ENCODE data around the gene GPR32. TPM values are rescaled to one million over a fixed set of nuclear protein-coding genes. Genes with fewer than 3 reads are reported as not detected.

The GPR32 gene
- total and polyA plus RNA-seq, 10 of the 15 experiments (the other 5 are each of a cell fraction or from before 2014, with no cell fraction given) = not detected

DNA sequence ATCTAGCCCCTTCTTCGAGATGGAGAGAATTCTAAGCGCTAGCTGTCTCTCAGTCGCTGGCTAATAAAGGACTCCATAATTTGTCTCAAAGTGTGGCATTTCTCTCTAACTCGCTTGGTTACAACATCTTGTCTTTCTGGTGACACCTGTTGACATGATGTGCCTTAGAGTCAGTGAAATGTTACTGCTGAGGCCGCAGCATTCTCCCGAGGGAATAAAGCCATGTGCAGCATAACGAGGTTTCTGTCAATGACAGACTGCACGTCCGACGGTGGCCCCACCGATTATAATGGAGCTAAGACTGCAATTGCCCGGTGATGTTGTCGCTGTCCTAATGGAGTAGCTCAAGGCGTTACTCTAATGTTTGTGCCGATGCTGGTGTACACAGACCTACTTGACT is 20.3 kb upstream of the GPR32 start (continued):
- TF ChIP-seq MLLT1 (IDR thresholded peaks at IDR 0.05) = no peak
- TF ChIP-seq ZNF274 (IDR thresholded peaks at IDR 0.05; ENCODE audit: insufficient read depth, insufficient read length) = no peak
- no peak for TF ChIP-seq POU2F2 (IDR thresholded peaks at IDR 0.05; ENCODE audit: borderline replicate concordance, low read depth, low read length)
- TF ChIP-seq SREBF2 (IDR thresholded peaks at IDR 0.05; ENCODE audit: low read length) = no peak
- TF ChIP-seq TCF3 (IDR thresholded peaks at IDR 0.05; ENCODE audit: borderline replicate concordance, insufficient read depth, low read depth, low read length) = no peak

GRCh38 chr19:50753879-50754278 is 16.4 kb upstream of the GPR32 start:
- Histone ChIP-seq H3K4me2 (ENCODE audit: control insufficient read depth, insufficient read depth) (no peak overlapping the region), H3K4me3 (no peak overlapping the region), H3K4me1 (ENCODE audit: control insufficient read depth, insufficient read depth, low read length) (no peaks in the 10 kb centered on the region), H3K36me3 (ENCODE audit: control insufficient read depth in 2 of 2, insufficient read depth in 2 of 2, low read length in 1 of 2) (no peaks in the 10 kb centered on the region), H3K27ac (ENCODE audit: control insufficient read depth, insufficient read depth) (no peak overlapping the region), H3K27me3 (replicated peaks in 1 of 2; ENCODE audit: control insufficient read depth in 2 of 2, insufficient read depth in 2 of 2, low read length in 1 of 2) (peaks cover 0 to 2% of the 10 kb centered on the region in 2 experiments; a peak in 1 of 4 replicates), H3K9me3 (replicated peaks; ENCODE audit: control insufficient read depth, insufficient read depth, low read length) (no peaks in the 10 kb centered on the region; the same call in 2 of the 3 replicates), H4K20me1 (ENCODE audit: control insufficient read depth, insufficient read depth) (no peaks in the 10 kb centered on the region), H3K79me2 (ENCODE audit: control insufficient read depth, insufficient read depth, low read length) (no peaks in the 10 kb centered on the region), H3K9ac (ENCODE audit: control insufficient read depth, insufficient read depth, low read length) (no peak overlapping the region), H2AFZ (ENCODE audit: control insufficient read depth, low read depth, low read length) (no peak overlapping the region)
- intact Hi-C loops (cut with micrococcal nuclease; ENCODE audit: unreplicated experiment) (no loop called here), in situ Hi-C loops (cut with MboI) (no loop called here)
- ChIA-PET SMC1A (ENCODE audit: uncharacterized antibody, unreplicated experiment) (no interaction called here), RAD21 (ENCODE audit: unreplicated experiment) (interaction anchor here (1.1 kb wide), 1 partner anchor 20 kb away, joined by 3 read pairs; no protein-coding TSS in a partner anchor), CTCF (no interaction called here), POLR2A (no interaction called here)
- no peak for FAIRE-seq
- TF ChIP-seq SUZ12 (IDR thresholded peaks at IDR 0.05; ENCODE audit: unreplicated experiment) (no peak), SRF (IDR thresholded peaks at IDR 0.05; ENCODE audit: low read depth in 2 of 2, low read length in 2 of 2) (no peak), DPF2 (IDR thresholded peaks at IDR 0.05) (no peak), ELK1 (IDR thresholded peaks at IDR 0.05; ENCODE audit: low read depth, low read length) (no peak), POU2F2 (IDR thresholded peaks at IDR 0.05; ENCODE audit: borderline replicate concordance, low read depth, low read length) (no peak), BRCA1 (IDR thresholded peaks at IDR 0.05; ENCODE audit: low read depth, low read length) (no peak), SP1 (IDR thresholded peaks at IDR 0.05; ENCODE audit: low read depth, low read length) (no peak), YY1 (IDR thresholded peaks at IDR 0.05; ENCODE audit: low read depth, low read length) (no peak), SUPT20H (IDR thresholded peaks at IDR 0.05; ENCODE audit: borderline replicate concordance, control insufficient read depth, low read depth, low read length) (no peak), MYC (IDR thresholded peaks at IDR 0.05; ENCODE audit: insufficient read depth, insufficient read length, insufficient replicate concordance, low read length, severe bottlenecking) (no peak)
- TF ChIP-seq, protein P1, sequence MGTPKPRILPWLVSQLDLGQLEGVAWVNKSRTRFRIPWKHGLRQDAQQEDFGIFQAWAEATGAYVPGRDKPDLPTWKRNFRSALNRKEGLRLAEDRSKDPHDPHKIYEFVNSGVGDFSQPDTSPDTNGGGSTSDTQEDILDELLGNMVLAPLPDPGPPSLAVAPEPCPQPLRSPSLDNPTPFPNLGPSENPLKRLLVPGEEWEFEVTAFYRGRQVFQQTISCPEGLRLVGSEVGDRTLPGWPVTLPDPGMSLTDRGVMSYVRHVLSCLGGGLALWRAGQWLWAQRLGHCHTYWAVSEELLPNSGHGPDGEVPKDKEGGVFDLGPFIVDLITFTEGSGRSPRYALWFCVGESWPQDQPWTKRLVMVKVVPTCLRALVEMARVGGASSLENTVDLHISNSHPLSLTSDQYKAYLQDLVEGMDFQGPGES (IDR thresholded peaks at IDR 0.05) = no peak
- DNase-seq (ENCODE audit: low read depth, low spot score) = no peak
- BruUV-seq (replicated peaks) = no TSS peak
- WGBS (ENCODE audit: insufficient coverage, insufficient replicate concordance, low lambda C conversion rate, missing lambda C conversion rate) = 26% methylated on average over 4 of the region's 4 CpGs
- ATAC-seq = no peak

Data from GM12878 (cell line).